IPS-15b (cell line): ENCODE results near the gene TNFRSF1A.
A peak's percentile ranks its signal among the peaks of the same experiment; 100 is the strongest.

Experiments used
- H3K27me3 ChIP-seq: one replicate; pipeline ENCODE4 v1.6.1; 2013; ENCODE audit warnings: low read length; ENCODE audit not compliant: control insufficient read depth, insufficient read depth
- H3K36me3 ChIP-seq: one replicate; pipeline ENCODE4 v1.6.1; 2013; ENCODE audit warnings: low read length; ENCODE audit not compliant: control insufficient read depth, insufficient read depth
- H3K4me1 ChIP-seq: one replicate; pipeline ENCODE4 v1.6.1; 2013; ENCODE audit warnings: mild to moderate bottlenecking, low read length; ENCODE audit not compliant: control insufficient read depth, insufficient read depth
- H3K4me3 ChIP-seq: one replicate; pipeline ENCODE4 v1.5.1; 2013; ENCODE audit warnings: low read depth, low read length
- H3K9ac ChIP-seq: one replicate; pipeline ENCODE4 v1.6.1; 2013; ENCODE audit warnings: low read depth, mild to moderate bottlenecking, low read length
- H3K9me3 ChIP-seq: one replicate; pipeline ENCODE4 v1.6.1; 2013; ENCODE audit warnings: mild to moderate bottlenecking, low read length; ENCODE audit not compliant: control insufficient read depth, insufficient read depth

TNFRSF1A gene

DNA sequence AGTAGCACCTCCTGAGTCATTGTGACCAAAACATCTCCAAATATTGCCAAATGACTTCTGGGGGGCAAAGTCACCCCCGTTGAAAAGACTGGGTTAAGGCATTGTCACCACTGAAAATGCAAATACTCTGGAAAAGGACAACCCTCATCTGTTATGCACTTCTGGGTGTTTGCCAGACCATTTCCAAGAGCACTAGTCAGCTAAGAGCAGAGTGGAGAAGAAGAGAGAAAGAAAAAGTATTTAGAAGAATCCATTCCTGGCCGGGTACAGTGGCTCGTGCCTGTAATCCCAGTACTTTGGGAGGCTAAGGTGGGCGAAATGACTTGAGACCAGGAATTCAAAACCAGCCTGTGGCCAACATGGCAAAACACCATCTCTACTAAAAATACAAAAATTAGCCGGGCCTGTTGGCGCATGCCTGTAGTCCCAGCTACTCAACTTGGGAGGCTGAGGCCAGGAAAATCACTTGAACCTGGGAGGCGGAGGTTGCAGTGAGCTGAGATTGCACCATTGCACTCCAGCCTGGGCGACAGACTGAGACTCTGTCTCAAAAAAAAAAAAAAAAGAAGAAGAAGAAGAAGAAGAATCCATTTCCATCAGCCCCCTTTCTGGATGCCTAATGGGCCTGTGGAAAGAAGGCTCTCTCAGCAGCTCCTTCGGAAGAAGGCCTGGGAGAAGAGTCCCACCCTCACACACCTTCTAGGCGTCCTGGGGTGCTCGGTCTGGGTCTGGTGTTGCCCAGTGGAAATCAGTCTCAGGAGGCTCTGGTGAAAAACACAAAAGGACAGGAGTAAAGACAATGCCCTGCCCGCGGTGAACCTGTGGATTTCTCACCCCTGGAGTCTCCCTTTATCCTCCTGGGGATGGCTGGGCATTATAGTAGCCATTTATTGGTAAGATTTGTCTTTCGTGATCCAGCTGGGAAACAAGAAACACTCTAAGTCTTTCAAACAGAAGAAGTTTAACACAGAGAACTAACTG is 38.6 kb upstream of the TNFRSF1A start:
- Histone ChIP-seq H3K9me3 (no peaks in the 10 kb centered on the region), H3K9ac (no peak overlapping the region), H3K4me1 (peaks cover 30% of the 10 kb centered on the region), H3K27me3 (peaks cover 34% of the 10 kb centered on the region), H3K36me3 (no peaks in the 10 kb centered on the region), H3K4me3 (no peak overlapping the region)

DNA sequence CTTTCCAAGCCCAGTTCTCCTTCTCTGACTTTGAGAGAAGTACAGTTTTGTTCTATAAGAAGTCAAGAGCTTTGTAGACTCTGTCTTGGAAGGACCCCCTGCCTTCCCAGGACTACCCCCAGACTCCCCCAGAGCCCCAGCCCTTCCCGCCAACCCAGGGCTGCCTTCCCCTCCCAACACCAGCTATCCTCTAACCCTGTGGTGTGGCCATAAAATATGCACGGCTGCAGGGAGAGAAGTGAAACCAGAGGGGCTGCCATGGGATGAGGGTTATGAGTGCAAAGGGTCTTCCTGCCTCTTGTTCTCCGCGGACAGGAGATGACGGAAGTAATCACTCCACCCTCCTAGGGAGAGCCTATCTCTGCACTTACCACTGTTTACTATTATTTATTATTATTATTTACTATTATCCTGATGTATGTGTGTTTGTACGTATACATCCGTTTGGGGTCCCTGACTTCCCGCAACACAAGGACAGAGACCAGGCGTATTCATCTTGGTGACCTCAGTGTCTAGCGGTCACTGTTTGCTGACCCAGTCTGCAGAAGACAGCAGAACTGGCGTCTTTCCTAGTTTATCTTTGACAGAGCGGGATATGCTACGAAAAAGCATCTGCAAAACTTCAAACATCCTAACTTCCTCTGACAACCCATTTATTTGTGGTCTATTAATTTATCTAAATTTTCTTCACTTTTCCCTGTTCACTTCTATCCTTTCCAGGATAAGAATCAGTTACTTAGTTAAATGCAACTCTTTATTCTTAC is 37.0 kb upstream of the TNFRSF1A start:
- peaks cover 26% of the 10 kb centered on the region for H3K27me3 ChIP-seq

DNA sequence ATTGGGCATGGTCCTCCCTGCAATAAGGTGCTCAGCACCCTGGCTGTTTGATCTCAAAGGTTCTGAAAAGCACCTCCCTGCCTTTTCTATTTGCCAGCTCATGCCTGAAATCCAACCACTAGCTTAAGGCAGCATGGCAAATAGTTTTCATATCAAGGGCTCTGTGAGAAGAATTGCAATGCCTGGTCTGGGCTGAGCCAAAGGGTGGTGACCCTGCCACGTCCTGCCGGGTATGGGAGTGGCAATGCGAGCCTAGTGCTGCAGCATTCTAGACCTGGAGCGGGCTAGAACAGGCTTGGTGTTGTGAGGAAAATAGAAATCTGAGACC is 35.8 kb upstream of the TNFRSF1A start:
- Histone ChIP-seq H3K9me3 (no peaks in the 10 kb centered on the region), H3K4me1 (peaks cover 23% of the 10 kb centered on the region), H3K4me3 (no peak overlapping the region)

More for the DNA sequence above, 37.0 kb upstream of the TNFRSF1A start:
- peaks cover 30% of the 10 kb centered on the region for H3K4me1 ChIP-seq
- no peaks in the 10 kb centered on the region for H3K36me3 ChIP-seq
- H3K9me3 ChIP-seq = no peaks in the 10 kb centered on the region
- no peak overlapping the region for H3K4me3 ChIP-seq
- no peak overlapping the region for H3K9ac ChIP-seq

DNA sequence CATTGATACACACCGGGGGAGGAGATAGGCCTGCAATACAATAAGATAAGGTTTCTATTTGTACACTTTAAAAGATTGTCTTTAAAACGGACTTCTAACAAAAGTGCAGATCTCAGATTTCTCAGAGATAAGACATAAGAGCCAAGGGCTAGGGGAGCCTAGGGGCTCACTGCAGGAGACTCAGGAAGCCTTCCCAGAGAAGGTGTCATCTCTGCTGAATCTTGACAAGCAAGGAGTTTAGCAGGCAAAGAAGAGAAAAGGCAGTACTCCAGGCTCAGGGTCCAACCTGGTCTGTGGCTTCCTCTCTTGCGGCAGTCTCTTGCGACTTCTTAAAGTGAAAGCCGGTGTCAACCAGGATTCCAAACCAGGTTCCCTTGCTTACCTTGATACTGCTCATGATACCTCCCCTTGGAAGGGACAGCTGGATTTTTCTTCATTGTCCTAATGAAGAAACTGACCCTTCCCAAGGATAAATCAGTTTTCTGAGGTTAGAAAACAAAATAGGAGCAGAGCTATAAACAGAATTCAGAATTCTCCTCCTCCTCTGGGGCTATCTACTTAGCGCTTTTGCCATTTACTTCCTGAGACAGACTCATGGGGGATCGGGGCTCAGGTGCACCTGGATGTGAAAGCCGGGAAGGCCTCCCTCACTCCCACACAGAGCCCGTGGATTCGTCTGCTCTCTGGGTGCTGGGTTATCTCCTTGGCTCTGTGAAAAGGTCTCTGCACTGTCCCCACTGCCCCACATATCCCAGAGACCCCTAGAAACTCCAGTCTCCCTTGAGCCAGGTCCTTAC is 35.2 kb upstream of the TNFRSF1A start:
- H3K4me3 ChIP-seq = peak overlapping the region; percentile 96
- H3K9me3 ChIP-seq = no peaks in the 10 kb centered on the region
- peak overlapping the region; percentile 85 for H3K9ac ChIP-seq
- peaks cover 21% of the 10 kb centered on the region for H3K4me1 ChIP-seq
- no peaks in the 10 kb centered on the region for H3K36me3 ChIP-seq
- H3K27me3 ChIP-seq = peaks cover 12% of the 10 kb centered on the region

More for the DNA sequence above, 35.8 kb upstream of the TNFRSF1A start:
- Histone ChIP-seq H3K9ac (no peak overlapping the region), H3K36me3 (no peaks in the 10 kb centered on the region), H3K27me3 (peaks cover 16% of the 10 kb centered on the region)

DNA sequence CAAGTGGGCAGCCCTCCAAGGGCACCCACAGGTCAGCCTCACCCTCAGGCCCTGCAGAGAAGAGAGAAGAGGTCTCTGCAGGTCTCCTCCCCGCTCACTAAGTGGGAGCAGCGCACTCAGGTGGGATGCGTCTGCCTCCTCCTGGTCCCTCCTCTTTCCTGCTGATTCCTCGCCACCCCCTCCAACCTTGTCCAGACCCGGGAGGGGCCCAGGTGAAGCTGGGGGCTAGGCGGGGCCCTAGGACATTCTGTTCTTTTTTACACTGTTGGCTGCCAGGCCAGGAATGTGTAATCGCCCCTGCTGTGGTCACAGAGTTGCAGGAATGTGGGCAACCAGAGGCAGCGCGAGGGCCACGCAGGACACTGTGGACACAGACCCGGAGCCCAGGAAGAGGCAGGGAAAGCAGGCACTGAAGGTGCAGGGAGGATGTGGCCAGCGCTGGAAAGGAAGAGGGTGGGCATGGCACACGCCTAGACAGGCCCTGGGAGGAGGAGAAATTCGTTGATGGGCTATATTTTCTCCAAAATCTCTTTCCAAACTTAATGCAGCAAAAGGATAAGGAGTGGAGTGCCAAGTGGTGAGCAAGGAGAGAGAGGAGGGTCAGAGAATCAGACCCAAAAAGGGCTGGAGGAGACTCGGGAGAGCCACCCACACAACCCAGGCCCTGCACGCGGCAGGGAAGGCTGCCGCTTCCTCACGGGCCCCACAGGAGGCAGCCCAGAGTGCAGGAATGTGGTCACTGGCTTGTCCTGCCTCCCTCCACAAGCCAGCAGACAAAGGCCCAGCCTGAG is 34.4 kb upstream of the TNFRSF1A start:
- H3K9me3 ChIP-seq = no peaks in the 10 kb centered on the region
- peak overlapping the region; percentile 96 for H3K4me3 ChIP-seq
- H3K27me3 ChIP-seq = peaks cover 7% of the 10 kb centered on the region
- H3K9ac ChIP-seq = peak overlapping the region; percentile 85
- peaks cover 17% of the 10 kb centered on the region for H3K4me1 ChIP-seq
- no peaks in the 10 kb centered on the region for H3K36me3 ChIP-seq

DNA sequence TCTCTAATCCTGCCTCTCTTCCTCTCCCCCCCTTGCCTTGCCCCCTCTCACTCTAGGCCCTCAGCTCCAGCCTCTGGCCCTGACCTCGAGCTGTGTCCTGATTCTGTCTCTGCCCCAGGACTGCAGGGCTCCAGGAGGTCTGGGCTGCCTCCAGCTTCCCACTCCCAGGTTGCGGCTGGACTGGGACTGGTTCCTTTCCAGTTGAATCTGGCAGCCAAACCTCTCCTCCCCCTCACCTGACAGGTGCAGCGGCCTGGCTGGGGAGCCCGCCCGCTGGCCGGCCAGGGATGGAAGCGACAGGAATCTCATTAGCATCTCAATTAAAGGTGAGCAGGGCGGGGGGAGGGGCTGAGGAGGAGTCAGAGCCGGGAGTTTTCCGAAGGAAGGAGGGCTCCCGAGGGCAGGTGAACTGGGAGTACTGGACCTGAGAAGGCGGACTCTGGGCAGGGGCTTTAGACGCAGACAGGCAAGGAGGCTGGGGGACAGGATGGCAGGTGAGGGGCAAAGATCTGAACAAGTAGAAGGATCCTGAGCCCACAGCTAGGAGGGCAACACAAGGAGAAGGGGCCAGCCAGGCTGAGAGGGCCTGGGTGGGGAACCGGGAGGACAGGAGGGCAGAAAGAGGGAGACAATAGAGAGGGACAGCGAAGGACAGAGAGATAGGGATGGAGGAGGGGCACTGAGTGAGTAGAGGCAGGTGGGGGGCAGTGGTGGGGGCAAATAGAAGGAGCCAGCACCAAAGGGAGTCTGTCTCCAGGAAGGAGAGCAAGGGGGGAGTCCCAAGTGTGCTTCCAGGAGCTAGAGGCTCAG is 33.6 kb upstream of the TNFRSF1A start, which contains the start of gene SCNN1A:
TSS of gene SCNN1A (minus strand) at position 295 of the 810 bp plus-strand sequence. CDS start 780 bp downstream, outside the sequence.
- H3K9ac ChIP-seq = peak within 1 kb of the TSS; percentile 85
- H3K4me1 ChIP-seq = peaks cover 22% of the 10 kb centered on the region
- no peaks in the 10 kb centered on the region for H3K9me3 ChIP-seq
- peak within 1 kb of the TSS; percentile 96 for H3K4me3 ChIP-seq
- H3K36me3 ChIP-seq = peaks cover 4% of the 10 kb centered on the region
- no peaks in the 10 kb centered on the region for H3K27me3 ChIP-seq

DNA sequence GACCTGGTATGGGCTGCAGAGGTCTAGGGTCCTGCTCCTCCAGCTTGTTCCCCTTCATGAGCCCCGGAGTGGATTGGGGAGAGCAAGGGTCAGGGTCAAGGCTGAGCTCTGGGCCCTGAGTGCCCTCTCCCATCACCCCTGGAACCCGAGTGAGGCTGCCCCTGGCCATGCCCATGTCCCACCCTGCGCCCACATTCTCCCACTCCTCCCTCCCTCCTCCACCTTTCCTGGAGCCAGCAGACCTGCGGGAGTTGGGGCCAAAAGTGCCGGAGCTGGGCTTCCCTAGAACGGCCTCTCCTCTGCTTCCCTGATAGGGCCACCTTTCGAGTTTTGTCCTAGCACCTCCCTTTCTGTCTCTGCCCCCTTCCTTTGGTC is 32.9 kb upstream of the TNFRSF1A start:
- Histone ChIP-seq H3K36me3 (peaks cover 4% of the 10 kb centered on the region), H3K9ac (peak overlapping the region; percentile 84), H3K27me3 (no peaks in the 10 kb centered on the region), H3K4me3 (peak overlapping the region; percentile 96), H3K4me1 (peaks cover 26% of the 10 kb centered on the region), H3K9me3 (no peaks in the 10 kb centered on the region)

DNA sequence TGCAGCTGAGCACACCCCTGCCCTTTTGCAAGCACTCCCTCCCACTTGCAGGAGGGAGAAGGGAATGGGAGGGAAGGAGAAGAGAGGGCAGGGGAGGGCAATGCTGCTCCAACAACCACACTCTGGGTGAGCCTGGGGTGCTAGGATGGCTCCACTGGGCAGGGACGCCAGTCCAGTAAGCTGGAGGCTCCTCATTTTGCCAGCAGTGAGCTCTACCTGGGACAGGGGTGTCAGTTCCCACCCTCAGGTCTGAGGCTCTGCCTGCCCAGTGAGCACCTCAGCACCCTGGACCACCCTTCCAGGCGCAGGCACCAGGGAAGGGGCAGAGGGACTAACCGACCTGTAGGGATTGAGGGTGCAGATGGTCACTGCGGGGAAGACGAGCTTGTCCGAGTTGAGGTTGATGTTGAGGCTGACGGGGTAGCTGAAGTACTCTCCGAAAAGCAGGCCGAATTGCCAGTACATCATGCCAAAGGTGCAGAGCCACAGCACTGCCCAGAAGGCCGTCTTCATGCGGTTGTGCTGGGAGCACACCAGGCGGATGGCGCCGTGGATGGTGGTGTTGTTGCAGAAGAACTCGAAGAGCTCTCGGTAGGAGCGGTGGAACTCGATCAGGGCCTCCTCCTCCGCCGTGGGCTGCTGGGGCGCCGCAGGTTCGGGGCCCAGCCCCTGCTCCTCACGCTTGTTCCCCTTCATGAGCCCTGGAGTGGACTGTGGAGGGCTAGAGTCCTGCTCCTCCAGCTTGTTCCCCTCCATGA is 32.3 kb upstream of the TNFRSF1A start:
- Histone ChIP-seq H3K36me3 (peaks cover 4% of the 10 kb centered on the region), H3K9me3 (no peaks in the 10 kb centered on the region), H3K4me3 (peak overlapping the region; percentile 96), H3K27me3 (no peaks in the 10 kb centered on the region), H3K9ac (peak overlapping the region; percentile 84), H3K4me1 (peaks cover 26% of the 10 kb centered on the region)

DNA sequence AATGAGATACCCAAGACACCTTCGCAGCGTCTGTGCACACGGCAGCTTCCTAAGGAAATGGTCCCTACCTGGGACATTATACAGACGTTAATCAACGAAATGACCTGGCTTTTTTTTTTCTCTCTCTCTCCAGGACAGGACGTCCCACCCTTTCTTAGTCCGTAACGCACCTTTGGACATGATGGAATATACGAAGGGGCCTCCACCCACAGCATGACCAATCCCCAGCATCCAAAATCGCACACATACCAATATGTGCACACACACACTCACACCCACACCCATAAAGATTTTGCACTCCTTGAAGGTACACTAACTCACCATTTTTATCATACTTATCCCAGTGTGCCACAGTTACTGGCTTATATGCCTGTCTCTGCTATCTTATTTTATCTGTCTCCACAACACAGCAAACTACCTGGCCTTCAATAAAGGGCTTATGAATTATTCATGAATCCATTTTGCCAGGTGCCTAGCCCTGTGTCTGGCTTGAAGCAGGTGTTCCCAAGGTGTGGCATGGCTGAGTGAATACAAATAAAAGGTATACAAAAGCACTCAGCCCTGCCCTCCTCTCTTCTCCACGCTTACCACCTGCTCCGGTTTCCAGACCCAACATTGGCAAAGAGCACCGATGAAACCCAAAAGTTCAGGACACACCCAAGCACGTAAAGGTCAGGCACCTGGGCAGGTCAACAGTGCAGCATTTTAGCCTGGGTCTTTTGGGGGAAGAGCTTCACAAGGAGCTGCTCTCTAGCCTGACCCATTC is 31.3 kb upstream of the TNFRSF1A start:
- H3K4me3 ChIP-seq = peak overlapping the region; percentile 96
- no peaks in the 10 kb centered on the region for H3K9me3 ChIP-seq
- peaks cover 26% of the 10 kb centered on the region for H3K4me1 ChIP-seq
- peaks cover 4% of the 10 kb centered on the region for H3K36me3 ChIP-seq
- no peaks in the 10 kb centered on the region for H3K27me3 ChIP-seq
- H3K9ac ChIP-seq = peak overlapping the region; percentile 84
